ENCODE results near the gene IFT20.

DNA sequence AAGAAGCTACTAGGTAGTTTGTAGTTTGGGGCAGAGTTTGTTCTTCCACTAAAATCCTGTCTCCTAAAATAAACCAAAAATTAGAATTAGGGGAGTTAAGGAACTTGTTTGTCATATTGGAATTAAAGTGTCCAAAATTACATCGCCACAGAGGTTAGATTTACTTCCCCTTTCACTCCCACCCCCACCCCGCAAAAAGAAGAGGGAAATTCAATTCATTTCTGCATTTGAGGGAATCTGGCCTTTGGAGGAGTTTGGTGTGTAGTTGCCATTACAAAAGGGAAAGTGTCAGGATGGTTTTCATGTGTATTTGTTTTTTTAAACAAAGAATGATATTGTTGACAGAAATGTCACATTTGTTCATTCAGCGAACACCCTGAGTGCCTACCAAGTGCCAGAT, 10.5 kb downstream of the IFT20 start:
- TF ChIP-seq, protein P1, sequence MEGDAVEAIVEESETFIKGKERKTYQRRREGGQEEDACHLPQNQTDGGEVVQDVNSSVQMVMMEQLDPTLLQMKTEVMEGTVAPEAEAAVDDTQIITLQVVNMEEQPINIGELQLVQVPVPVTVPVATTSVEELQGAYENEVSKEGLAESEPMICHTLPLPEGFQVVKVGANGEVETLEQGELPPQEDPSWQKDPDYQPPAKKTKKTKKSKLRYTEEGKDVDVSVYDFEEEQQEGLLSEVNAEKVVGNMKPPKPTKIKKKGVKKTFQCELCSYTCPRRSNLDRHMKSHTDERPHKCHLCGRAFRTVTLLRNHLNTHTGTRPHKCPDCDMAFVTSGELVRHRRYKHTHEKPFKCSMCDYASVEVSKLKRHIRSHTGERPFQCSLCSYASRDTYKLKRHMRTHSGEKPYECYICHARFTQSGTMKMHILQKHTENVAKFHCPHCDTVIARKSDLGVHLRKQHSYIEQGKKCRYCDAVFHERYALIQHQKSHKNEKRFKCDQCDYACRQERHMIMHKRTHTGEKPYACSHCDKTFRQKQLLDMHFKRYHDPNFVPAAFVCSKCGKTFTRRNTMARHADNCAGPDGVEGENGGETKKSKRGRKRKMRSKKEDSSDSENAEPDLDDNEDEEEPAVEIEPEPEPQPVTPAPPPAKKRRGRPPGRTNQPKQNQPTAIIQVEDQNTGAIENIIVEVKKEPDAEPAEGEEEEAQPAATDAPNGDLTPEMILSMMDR (IDR thresholded peaks at IDR 0.05) = no peak
- no peak for TF ChIP-seq POLR2A (IDR thresholded peaks at IDR 0.05)
